ENCODE data around the gene GNAL. TPM values are rescaled to one million over a fixed set of nuclear protein-coding genes. Genes with fewer than 3 reads are reported as not detected.
"Not testable (repeated sequence)": the region's sequence is repeated elsewhere in the genome, so short reads cannot be mapped to it uniquely, and the experiment has no call there.

GNAL gene
- total RNA-seq, 1 donor from 2014 or later, result 0.21 TPM

- no peaks in the 10 kb centered on the region for H3K4me1 Mint-ChIP-seq (ENCODE audit: low read depth)
- peaks cover 14% of the 10 kb centered on the region for H3K27me3 Mint-ChIP-seq (ENCODE audit: insufficient read depth)
- H3K4me3 Mint-ChIP-seq, result no peak overlapping the region
- intact Hi-C loops (cut with micrococcal nuclease), result no loop called here
- H3K27ac Mint-ChIP-seq, result no peak overlapping the region
- no peak for DNase-seq (ENCODE audit: low spot score)
- H3K36me3 Mint-ChIP-seq (ENCODE audit: low read depth), result no peaks in the 10 kb centered on the region
- H3K9me3 Mint-ChIP-seq, result no peaks in the 10 kb centered on the region
Observed at GRCh38 chr18:11714244-11714918, 25.3 kb downstream of the GNAL start.

DNA sequence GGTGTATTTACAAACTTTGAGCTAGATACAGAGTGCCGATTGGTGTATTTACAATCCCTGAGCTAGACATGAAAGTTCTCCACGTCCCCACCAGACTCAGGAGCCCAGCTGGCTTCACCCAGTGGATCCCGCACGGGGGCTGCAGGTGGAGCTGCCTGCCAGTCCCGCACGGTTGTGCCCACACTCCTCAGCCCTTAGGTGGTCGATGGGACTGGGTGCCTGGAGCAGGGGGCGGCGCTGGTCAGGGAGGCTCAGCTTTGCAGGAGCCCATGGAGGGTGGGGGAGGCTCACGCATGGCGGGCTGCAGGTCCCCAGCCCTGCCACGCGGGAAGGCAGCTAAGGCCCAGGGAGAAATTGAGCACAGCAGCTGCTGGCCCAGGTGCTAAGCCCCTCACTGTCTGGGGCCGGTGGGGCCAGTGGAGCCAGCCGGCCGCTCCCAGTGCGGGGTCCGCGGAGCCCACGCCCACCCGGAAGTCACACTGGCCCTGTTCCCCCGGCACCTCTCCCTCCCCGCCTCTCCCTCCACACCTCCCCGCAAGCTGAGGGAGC, 27.8 kb downstream of the GNAL start:
- intact Hi-C loops (cut with micrococcal nuclease); H3K36me3 Mint-ChIP-seq (ENCODE audit: low read depth): not testable (repeated sequence)

GRCh38 chr18:11719050-11719449, 30.0 kb downstream of the GNAL start:
- H3K27ac Mint-ChIP-seq, result no peak overlapping the region
- H3K27me3 Mint-ChIP-seq (ENCODE audit: insufficient read depth), result no peaks in the 10 kb centered on the region
- H3K9me3 Mint-ChIP-seq, result no peaks in the 10 kb centered on the region
- no peaks in the 10 kb centered on the region for H3K36me3 Mint-ChIP-seq (ENCODE audit: low read depth)
- no peak for DNase-seq (ENCODE audit: low spot score)
- intact Hi-C loops (cut with micrococcal nuclease), result no loop called here
- no peaks in the 10 kb centered on the region for H3K4me1 Mint-ChIP-seq (ENCODE audit: low read depth)
- no peak overlapping the region for H3K4me3 Mint-ChIP-seq

More for the DNA sequence above, 27.8 kb downstream of the GNAL start:
- not testable (repeated sequence) for H3K27me3 Mint-ChIP-seq (ENCODE audit: insufficient read depth); H3K4me3 Mint-ChIP-seq; H3K9me3 Mint-ChIP-seq; DNase-seq (ENCODE audit: low spot score); H3K4me1 Mint-ChIP-seq (ENCODE audit: low read depth); H3K27ac Mint-ChIP-seq

DNA sequence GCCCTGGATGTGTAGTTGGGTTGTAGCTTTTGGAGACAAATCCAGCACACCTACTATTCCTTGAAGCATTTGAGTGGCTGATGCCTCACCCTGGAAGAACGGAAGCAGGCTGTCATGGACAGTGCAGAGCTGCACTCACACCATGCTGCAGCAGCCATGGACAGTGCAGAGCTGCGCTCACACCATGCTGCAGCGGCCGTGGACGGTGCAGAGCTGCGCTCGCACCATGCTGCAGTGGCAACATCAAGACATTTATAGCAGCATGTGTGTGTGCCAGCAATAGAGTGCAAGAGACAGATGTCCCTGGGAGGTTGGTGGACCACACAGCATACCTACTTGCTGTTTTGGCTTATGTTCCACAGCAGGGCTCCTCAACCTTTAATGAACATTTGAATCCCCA, 30.6 kb downstream of the GNAL start:
- Mint-ChIP-seq H3K9me3 (no peaks in the 10 kb centered on the region), H3K27me3 (ENCODE audit: insufficient read depth) (peaks cover 2% of the 10 kb centered on the region), H3K36me3 (ENCODE audit: low read depth) (no peaks in the 10 kb centered on the region), H3K4me3 (no peak overlapping the region), H3K27ac (no peak overlapping the region), H3K4me1 (ENCODE audit: low read depth) (no peaks in the 10 kb centered on the region)
- DNase-seq (ENCODE audit: low spot score), result no peak
- intact Hi-C loops (cut with micrococcal nuclease), result no loop called here

DNA sequence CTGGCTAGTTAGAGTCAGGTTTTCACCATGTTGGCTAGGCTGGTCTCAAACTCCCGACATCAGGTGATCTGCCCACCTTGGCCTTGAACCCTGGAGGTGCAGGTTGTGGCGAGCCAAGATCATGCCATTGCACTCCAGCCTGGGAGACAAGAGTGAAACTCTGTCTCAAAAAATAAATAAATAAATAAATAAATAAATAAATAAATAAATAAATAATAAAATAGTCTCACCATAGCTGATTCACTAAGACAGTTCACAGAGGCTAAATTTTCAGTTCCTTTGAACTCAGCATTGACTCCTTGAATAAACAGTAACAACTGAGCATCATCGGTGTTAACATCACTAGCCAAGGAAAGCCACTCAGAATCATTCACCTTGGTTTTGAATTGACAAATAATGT, 32.7 kb downstream of the GNAL start:
- Mint-ChIP-seq H3K36me3 (ENCODE audit: low read depth) (no peaks in the 10 kb centered on the region), H3K27me3 (ENCODE audit: insufficient read depth) (peaks cover 2% of the 10 kb centered on the region), H3K9me3 (no peaks in the 10 kb centered on the region), H3K4me1 (ENCODE audit: low read depth) (no peaks in the 10 kb centered on the region), H3K4me3 (no peak overlapping the region), H3K27ac (no peak overlapping the region)
- DNase-seq (ENCODE audit: low spot score), result no peak
- intact Hi-C loops (cut with micrococcal nuclease), result no loop called here

- DNase-seq (ENCODE audit: low spot score), result no peak
- H3K9me3 Mint-ChIP-seq, result no peaks in the 10 kb centered on the region
- no peak overlapping the region for H3K4me3 Mint-ChIP-seq
- H3K36me3 Mint-ChIP-seq (ENCODE audit: low read depth), result no peaks in the 10 kb centered on the region
- intact Hi-C loops (cut with micrococcal nuclease), result no loop called here
- no peaks in the 10 kb centered on the region for H3K4me1 Mint-ChIP-seq (ENCODE audit: low read depth)
- no peak overlapping the region for H3K27ac Mint-ChIP-seq
- peaks cover 4% of the 10 kb centered on the region for H3K27me3 Mint-ChIP-seq (ENCODE audit: insufficient read depth)
Observed at GRCh38 chr18:11724781-11725180, 35.7 kb downstream of the GNAL start.

DNA sequence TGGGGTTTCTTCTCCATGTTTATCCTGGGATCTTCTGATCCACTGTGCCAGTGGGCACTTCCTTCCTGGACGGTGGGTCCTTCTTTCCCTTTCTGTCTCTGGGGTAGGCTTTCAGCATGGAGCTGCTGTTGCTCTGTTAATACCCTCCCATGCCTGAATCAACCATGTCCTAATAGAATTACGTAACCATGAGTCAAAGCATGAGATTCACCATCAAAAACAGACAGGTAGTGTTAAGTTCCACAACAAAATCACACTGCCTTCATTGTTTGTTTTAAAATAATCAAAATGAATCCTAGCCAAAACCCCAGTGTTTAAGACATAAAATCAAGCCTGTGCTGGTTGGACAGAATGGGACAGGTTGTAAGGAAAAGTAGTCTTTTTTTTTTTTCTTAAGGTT, 37.5 kb downstream of the GNAL start:
- Mint-ChIP-seq H3K36me3 (ENCODE audit: low read depth) (no peaks in the 10 kb centered on the region), H3K9me3 (no peaks in the 10 kb centered on the region), H3K4me1 (ENCODE audit: low read depth) (no peaks in the 10 kb centered on the region), H3K27me3 (ENCODE audit: insufficient read depth) (peaks cover 4% of the 10 kb centered on the region), H3K27ac (no peak overlapping the region), H3K4me3 (no peak overlapping the region)
- DNase-seq (ENCODE audit: low spot score), result no peak
- intact Hi-C loops (cut with micrococcal nuclease), result no loop called here

DNA sequence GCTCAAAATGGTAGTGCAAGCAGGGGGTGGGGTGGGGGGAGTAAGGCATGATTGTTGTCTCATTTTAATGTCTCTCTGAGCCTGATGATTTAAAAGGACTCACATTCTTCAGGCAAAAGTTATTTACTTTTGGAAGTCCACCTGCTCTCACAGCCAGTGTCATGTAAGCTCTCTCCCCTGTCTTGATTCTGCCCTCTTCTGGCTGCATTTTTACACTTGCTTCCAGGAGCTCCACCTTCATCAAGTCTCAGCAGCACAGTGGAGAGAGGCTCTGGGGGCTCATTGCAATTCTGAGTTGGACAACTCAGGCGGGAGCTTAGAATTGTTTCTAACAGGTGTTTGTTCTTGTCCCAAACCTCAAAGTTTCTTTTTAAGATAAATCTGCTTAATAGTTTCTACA, 39.2 kb downstream of the GNAL start:
- no peak for DNase-seq (ENCODE audit: low spot score)
- Mint-ChIP-seq H3K36me3 (ENCODE audit: low read depth) (no peaks in the 10 kb centered on the region), H3K27ac (no peak overlapping the region), H3K27me3 (ENCODE audit: insufficient read depth) (peaks cover 11% of the 10 kb centered on the region), H3K9me3 (no peaks in the 10 kb centered on the region), H3K4me3 (no peak overlapping the region), H3K4me1 (ENCODE audit: low read depth) (no peaks in the 10 kb centered on the region)
- intact Hi-C loops (cut with micrococcal nuclease), result no loop called here

- intact Hi-C loops (cut with micrococcal nuclease), result no loop called here
- H3K27me3 Mint-ChIP-seq (ENCODE audit: insufficient read depth), result peaks cover 9% of the 10 kb centered on the region
- H3K4me3 Mint-ChIP-seq, result no peak overlapping the region
- H3K27ac Mint-ChIP-seq, result no peak overlapping the region
- no peaks in the 10 kb centered on the region for H3K36me3 Mint-ChIP-seq (ENCODE audit: low read depth)
- H3K4me1 Mint-ChIP-seq (ENCODE audit: low read depth), result no peaks in the 10 kb centered on the region
- no peak for DNase-seq (ENCODE audit: low spot score)
- H3K9me3 Mint-ChIP-seq, result no peaks in the 10 kb centered on the region
Observed at GRCh38 chr18:11729556-11729955, 40.5 kb downstream of the GNAL start.

DNA sequence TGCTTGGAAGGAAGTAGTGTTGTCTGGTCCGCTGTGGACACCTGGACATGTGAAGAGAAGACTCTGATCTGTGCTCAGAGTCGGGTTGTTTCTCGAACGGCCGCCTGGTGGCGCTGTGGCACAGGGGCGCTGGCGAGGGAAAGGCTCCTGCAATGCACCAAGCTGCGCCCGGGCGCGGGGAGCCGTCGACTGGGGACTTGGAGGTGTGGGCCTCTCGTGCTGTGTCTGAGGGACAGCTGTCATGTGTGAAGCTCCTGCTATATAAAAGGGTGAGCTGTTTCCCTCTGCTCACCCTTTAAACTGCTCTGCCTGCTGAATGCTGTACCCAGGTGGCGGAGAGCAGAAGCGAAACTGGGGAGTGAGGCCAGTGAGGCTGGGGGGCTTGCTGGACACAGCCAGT, 44.0 kb downstream of the GNAL start:
- no peaks in the 10 kb centered on the region for H3K36me3 Mint-ChIP-seq (ENCODE audit: low read depth)

GRCh38 chr18:11736656-11737055, 47.6 kb downstream of the GNAL start:
- intact Hi-C loops (cut with micrococcal nuclease), result no loop called here
- Mint-ChIP-seq H3K9me3 (no peaks in the 10 kb centered on the region), H3K36me3 (ENCODE audit: low read depth) (no peaks in the 10 kb centered on the region), H3K27ac (no peak overlapping the region), H3K27me3 (ENCODE audit: insufficient read depth) (peaks cover 14% of the 10 kb centered on the region), H3K4me3 (no peak overlapping the region), H3K4me1 (ENCODE audit: low read depth) (no peaks in the 10 kb centered on the region)
- DNase-seq (ENCODE audit: low spot score), result no peak

More for the DNA sequence above, 44.0 kb downstream of the GNAL start:
- peak; percentile 55 for DNase-seq (ENCODE audit: low spot score)
- no peak overlapping the region for H3K4me3 Mint-ChIP-seq
- H3K27ac Mint-ChIP-seq, result no peak overlapping the region
- no peaks in the 10 kb centered on the region for H3K4me1 Mint-ChIP-seq (ENCODE audit: low read depth)
- intact Hi-C loops (cut with micrococcal nuclease), result loop anchor here (1.0 kb wide), 4 partner anchors 118 to 306 kb away; partner anchors contain the start of gene CHMP1B
- peaks cover 10% of the 10 kb centered on the region for H3K27me3 Mint-ChIP-seq (ENCODE audit: insufficient read depth)
- H3K9me3 Mint-ChIP-seq, result no peaks in the 10 kb centered on the region

- intact Hi-C loops (cut with micrococcal nuclease), result no loop called here
- DNase-seq (ENCODE audit: low spot score), result no peak
- Mint-ChIP-seq H3K9me3 (no peaks in the 10 kb centered on the region), H3K27ac (no peak overlapping the region), H3K36me3 (ENCODE audit: low read depth) (no peaks in the 10 kb centered on the region), H3K4me1 (ENCODE audit: low read depth) (no peaks in the 10 kb centered on the region), H3K4me3 (no peak overlapping the region), H3K27me3 (ENCODE audit: insufficient read depth) (peaks cover 15% of the 10 kb centered on the region)
Observed at GRCh38 chr18:11739893-11740292, 50.8 kb downstream of the GNAL start.

DNA sequence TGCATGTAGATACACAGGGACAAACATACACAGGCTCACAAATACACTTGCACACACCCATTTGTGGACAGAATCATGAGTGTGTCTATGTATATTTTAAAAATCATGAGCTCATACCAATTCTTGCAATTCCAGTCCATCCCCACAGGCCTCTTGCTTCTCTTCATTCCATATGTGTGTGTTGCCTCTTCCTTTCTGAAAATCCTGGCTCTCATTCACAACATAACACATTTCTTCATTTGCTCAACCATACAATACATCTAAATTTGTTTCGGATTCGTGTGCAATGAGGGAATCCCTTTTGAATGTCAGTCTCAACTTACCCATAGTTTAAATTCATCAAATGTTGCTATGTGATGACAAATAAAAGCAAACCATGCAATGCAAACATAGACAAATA, 51.4 kb downstream of the GNAL start:
- Mint-ChIP-seq H3K9me3 (no peaks in the 10 kb centered on the region), H3K36me3 (ENCODE audit: low read depth) (no peaks in the 10 kb centered on the region), H3K27ac (no peak overlapping the region), H3K4me1 (ENCODE audit: low read depth) (no peaks in the 10 kb centered on the region), H3K4me3 (no peak overlapping the region), H3K27me3 (ENCODE audit: insufficient read depth) (peaks cover 16% of the 10 kb centered on the region)
- no peak for DNase-seq (ENCODE audit: low spot score)
- intact Hi-C loops (cut with micrococcal nuclease), result no loop called here

All from activated T-helper 1 cell treated with anti-CD3 and anti-CD28 coated beads, Interleukin-12 subunit alpha, Interleukin-12 subunit beta, Interleukin-2, Interleukin-4 antibody, amounts not matched to agents 30 ng/mL and 10 ng/mL and 1 ng/mL, durations not matched to agents 14 hours and 24 hours and 36 hours (primary cell).